ENCODE measurements around the gene QSER1.
"Not testable (repeated sequence)": the region's sequence is repeated elsewhere in the genome, so short reads cannot be mapped to it uniquely, and the experiment has no call there.

The QSER1 gene

DNA sequence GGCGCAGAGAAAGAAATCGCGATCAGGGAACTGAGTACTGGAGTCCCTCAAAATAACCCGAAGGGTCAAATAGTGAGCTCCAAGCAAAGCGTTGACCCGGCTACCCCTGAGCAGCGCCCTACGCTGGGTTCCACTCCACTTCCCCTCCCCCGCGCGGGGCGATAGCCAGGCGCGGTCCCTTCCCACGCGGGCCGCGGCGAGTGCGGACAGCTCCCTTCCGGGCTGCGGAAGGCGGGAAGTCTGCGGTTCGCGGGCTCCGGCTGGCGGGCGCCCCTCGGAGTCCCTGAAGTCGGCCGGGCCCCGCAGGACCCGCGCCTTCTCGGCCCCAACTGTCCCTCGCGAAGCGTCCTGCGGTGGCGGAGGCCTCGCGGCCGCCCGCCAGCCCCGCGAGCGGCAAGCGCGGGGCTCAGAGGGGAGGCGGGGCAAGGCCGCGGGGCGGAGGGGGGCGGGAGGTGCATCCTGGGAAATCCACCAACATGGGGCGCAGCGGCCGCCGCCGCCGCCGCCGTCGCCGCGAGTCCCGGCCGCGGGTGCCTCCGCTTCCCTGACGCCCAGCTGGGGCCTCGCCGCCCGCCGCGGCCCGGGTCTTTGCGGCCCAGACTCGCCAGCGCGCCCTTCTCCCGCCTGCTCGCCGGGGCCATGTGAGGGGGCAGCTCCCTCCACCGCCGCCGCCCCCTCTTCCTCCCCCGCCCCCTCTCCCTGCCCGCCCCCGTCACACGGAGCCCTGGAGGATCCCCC is at the start of gene QSER1:
Gene QSER1, plus strand, starts transcription at position 457 of the 738 bp plus-strand sequence. CDS start 315 bp downstream, outside the sequence.
- FAIRE-seq = no peak

DNA sequence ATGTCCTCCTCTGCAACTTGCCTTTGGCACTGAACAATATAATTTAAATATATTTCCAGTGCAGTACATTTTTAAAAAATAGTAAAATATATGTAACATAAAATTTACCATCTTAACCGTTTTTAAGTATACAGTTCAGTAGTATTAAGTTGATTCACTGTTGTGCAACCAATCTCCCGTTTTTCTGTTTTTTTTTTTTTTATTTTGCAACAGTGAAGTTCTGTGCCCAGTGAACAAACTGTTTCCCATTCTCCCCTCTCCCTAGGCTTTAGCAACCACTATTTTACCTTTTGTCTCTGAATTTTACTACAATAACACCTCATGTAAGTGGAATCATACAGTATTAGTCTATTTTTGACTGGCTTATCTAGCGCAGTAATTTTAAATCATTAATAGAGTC is 49.1 kb upstream of the QSER1 start:
- peak; percentile 51 for FAIRE-seq

DNA sequence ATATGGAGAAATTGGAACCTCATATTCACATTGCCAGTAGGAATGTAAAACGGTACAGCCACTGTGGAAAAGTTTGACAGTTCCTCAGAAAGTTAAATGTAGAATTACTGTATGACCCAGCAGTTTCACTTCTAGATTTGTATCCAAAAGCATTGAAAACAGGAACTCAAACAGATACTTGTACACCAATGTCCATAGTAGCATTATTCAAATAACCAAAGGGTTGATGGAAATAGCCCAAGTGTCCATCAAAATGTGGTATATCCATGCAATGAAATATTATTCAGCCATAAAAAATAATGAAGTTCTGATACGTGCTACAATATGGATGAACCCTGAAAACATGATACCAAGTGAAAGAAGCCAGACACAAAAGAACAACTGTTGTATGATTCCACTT is 45.1 kb upstream of the QSER1 start:
- FAIRE-seq = no peak

DNA sequence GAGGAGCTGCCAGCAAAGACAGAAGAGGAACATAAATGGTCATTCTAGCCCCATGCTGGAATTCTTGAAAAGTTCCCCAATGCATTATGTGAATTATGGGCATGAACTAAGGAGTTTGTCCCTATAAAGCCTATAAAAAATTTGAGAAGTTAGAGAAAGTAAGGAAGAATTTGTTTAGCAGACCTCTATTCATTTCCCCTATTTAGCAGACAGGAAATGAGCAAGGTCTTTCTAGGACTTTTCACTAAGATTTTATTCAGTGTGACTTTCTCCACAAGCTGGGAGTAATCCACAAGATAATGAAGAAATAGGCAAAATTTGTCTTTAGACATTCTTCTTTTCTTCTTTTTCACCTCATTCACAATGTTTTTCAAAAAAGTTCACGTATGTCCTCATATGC is 42.9 kb upstream of the QSER1 start:
- FAIRE-seq = no peak

DNA sequence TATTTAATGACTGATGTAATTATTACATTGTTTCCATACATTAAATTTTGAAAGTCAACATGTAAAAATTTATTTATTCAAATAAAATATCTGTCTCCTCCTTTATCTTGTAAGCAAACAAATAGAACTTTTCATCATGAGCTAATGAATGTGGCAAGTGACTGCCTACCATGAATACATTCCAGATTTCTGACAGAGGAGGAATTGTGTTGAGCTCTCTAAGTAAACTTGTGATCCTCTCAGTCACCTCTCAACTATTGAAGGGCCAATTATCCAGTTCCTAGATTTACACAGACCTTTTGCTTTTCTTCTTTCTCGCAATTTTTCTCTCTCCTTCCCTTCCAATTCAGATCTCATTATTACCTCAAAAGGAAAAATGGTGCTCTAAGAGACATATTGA is 41.4 kb upstream of the QSER1 start:
- no peak for FAIRE-seq

DNA sequence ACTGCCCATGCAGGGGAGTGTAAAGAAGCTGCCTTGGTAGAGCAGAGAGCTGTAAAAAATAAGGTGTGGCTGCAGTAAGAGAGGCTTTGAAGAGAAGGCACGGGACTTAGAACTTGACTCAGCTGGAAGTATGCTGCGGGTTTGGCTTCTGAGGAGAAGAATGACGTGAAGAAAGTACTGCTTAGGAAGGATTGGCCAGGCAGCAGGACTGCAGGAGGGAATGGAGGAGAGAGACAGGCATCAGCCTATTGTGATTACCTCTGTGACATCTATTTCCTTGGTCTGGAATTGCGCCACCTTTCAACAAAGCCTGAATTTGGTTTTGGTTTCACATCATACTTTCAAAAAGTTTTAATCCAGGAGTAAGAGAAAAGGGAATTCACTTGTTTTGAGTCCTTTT is 40.4 kb upstream of the QSER1 start:
- no peak for FAIRE-seq

DNA sequence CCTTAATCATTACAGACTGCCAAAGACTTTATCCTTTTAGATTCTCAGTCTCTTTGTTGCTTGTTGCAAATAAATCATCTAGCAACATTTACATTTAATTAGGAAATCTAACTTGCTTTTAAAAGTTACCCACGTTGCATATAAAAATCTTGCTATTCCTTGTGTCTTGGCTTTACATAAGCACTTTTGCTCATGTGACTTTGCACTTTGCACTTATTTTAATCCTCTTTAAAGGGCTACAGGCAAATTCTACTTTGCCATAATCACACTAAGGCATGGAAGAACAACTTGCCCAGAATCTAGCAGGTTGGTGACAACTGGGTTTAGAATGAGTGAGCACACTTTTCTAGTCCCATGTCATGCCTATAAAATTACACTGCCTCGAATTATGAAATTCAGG is 37.0 kb upstream of the QSER1 start:
- no peak for FAIRE-seq

DNA sequence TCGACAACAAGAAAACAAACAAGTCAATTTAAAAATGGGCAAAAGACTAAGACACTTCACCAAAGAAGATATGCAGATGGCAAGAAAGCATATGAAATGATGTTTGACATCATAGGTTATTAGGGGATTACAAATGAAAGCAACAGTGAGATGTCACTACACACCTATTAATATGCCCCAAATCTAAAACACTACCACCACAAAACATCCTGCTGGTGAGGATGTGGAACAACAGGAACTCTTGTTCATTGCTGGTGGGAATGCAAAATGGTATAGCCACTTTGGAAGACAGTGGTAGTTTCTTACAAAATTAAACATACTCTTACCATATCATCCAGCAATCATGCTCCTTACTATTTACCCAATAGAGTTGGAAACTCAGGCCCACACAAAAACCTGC is 33.9 kb upstream of the QSER1 start:
- peak; percentile 13 for FAIRE-seq

DNA sequence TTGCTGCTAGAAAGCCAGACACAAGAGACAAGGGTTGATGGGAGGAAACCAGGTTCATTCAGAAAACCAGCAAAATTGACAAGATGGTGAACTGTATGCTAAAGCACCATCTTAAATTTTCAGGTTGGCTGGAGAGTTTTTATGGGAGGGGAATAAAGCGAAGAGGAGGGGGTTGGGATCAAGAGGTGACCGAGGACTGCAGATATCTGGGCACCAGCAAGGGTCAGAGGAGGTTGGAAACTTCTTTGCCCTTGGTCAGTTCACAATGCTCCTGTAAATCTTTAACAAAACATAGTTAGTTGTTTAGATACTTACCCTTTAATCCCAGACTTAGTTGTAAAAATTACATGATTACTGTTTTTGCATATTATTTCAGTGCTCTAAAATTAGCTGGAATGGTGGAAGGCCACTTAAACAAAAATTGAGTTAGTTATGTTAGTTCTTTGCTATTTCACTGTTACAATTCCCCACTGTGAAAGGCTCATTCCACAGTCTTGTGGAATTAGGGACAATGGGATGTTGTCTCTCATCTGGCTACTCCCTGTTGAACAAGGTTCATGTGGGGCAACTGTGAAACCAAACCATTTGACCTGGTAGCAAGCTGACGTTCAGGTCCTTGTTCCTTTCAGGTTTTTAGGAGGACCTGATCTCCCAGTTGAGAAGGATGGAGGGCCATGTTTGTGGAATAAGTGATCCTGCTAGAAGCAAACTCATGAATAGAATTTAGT is 30.6 kb upstream of the QSER1 start:
- no peak for FAIRE-seq

DNA sequence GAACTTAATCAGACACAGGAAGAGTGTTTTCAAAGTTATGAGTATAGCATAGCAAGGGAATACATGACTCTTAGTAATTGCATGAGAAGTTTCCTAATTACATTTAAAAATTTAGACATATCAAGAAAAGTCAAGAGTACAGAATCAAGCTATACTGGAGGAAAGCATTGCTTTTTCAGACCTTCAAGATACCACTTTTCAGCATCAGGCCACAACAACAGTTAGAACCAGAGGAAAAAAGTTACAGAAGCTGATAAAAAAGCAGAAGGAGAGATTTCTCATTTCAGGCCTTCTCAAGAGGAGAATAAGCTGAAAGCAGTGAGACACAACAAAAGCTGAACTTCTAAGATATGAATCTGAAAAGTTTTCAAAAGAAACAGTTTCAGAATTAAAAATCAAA is 28.1 kb upstream of the QSER1 start:
- no peak for FAIRE-seq

DNA sequence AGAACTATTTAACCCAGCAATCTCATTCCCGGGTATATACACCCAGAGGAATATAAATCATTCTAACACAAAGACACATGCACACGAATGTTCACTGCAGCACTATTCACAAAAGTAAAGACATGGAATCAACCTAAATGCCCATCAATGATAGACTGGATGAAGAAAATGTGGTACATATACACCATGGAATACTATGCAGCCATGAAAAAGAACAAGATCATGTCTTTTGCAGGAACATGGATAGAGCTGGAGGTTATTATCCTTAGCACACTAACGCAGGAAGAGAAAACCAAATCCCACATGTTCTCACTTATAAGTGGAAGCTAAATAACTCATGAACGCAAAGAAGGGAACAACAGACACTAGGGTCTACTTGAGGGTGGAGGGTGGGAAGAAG is 23.9 kb upstream of the QSER1 start:
- not testable (repeated sequence) for FAIRE-seq

DNA sequence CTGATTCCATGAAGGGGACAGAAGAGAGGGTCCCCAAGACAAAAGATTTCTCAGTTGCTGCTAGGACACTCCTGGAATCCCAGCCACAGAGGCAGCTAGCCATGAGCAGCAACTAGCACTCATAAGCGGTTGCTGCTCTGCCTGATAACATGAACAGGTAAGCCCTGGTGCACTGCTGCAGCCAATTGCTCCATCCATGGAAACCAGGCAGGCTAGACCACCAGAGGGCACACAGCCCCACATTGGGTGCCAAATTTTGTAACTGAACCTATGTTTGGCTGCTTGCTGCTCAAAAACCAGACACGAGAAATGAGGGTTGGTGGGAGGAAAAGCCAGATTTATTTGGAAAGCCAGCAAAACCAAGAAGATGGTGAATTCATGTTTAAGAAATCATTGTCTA is 21.9 kb upstream of the QSER1 start:
- no peak for FAIRE-seq

DNA sequence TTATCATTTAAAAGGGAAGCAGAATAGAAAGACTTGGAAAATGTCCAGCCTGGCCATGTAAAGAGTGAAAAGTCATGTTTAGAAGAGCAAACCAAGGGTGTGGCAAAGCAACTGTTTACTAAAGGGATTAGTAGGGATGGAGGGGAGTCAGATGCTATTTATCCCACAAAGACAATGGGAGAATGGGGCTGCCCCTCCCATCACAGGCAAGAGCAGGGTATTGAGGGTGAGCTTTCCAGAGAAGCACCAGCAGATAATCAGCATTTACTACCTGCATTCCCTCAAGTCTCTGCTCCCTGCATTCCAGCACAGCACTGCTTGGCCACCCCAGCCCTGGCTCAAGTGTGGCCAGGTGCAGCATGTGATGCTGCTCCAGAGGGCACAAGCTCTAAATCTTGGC is 18.5 kb upstream of the QSER1 start:
- FAIRE-seq = no peak

DNA sequence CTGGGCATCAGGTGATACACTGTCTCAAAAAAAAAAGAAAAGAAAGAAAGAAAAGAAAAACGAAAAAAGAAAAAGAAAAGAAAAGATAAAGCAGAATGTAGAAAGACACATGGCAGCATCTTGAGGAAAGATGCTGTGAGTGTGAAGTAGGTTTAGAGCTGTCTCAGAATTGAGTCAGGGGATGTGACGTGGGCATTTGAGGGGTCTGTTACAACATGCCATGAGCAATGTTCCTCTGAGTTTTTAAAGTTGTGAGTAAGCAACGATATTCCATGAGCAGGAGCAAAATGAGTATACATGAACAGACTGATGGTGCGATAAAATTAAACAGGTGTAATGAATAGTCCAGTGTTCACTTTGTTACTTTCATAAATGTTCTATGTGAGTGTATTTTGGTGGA is 11.3 kb upstream of the QSER1 start:
- no peak for FAIRE-seq

DNA sequence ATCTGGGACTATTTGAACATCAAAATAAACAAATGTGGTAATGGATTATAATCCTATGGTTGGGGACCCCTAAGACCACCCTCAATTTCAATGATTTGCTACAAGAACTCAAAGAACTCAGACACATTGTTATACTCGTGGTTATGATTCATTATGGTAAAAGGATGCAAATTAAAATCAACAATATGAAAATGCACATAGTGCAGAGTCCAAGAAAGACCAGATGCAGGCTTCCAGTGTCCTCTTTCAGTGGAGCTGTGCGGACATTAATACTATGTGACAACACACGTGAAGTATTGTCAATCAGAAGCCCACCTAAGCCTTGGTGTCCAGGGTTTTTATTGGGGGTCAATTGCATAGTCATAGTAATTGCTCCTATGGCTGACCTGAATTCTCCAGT is 9.2 kb upstream of the QSER1 start:
- FAIRE-seq = no peak

DNA sequence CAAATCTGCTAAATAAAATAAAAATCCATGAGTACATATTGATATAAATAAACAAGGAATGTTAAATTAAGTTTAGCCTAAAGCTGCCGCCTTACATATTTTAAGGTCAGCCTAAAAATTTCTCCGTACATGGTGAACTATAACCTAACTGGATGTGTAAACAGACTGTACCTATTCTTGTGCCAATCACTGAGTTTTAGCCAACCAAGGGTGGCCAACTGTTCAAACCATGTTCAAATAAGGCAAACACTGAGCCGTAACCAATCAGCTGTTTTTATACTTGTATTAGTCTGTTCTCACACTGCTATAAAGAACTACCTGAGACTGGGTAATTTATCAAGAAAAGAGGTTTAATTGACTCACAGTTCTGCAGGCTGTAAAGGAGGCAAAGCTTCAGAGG is 8.6 kb upstream of the QSER1 start:
- no peak for FAIRE-seq

DNA sequence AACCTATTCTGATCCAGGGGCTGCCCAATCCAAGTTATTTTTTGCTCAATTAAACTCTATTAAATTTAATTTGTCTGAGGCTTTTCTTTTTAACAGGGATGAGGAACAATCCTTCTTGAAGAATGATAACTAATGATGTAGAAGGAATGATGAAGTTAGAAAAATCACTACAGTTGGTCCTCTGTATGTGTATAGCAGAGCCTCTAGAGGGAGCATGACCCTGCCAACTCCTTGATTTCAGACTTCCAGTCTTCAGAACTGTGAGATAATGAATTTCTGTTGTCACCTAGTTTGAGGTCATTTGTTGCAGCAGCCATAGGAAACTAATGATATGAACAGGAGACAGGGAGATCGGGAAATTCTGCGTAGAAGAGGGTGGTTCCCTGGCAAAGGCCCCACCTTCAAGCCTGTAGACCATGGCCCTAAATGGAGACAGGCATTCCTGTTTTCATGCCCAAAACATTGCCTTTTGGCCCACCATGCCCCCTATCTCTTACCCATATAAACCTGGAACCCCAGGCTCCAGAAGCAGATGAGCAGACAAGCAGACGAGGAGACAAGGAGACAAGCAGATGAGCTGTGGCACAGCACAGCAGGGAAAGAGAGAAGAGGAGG is 7.7 kb upstream of the QSER1 start:
- peak; percentile 17 for FAIRE-seq

DNA sequence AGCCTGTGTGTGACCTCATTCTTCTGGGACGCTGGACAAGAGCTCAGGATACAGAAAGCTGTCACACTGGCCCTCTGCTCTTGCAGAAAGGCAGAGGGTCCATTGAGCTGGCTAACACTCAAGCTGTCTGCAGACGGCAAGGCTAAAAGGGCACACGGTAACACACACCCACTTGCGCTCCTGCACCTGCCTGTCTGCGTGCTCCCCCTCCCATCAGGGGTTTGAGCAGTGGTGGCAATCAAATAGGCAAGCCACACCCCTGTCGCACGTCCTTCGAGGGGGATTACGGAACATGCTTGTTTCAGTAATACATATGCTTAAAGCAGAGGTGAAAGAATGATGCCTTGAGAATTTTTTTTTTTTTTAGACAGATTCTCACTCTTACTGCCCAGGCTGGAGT is 7.1 kb upstream of the QSER1 start:
- no peak for FAIRE-seq

DNA sequence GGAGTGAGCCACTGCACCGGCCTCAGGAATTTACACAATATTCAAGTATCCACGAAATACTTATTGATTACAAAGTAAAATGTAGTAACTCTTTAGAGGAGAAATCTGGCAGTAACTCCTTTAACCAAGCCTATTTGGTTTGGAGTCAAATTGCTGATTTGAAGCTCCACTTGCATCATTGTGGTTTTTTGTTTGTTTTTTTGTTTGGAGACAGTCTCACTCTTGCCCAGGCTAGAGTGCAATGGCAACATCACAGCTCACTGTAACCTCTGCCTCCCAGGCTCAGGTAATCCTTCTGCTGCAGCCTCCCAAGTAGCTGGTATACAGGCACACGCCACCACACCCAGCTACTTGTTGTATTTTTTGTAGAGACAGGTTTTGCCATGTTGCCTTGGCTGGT is 6.4 kb upstream of the QSER1 start:
- FAIRE-seq = no peak

DNA sequence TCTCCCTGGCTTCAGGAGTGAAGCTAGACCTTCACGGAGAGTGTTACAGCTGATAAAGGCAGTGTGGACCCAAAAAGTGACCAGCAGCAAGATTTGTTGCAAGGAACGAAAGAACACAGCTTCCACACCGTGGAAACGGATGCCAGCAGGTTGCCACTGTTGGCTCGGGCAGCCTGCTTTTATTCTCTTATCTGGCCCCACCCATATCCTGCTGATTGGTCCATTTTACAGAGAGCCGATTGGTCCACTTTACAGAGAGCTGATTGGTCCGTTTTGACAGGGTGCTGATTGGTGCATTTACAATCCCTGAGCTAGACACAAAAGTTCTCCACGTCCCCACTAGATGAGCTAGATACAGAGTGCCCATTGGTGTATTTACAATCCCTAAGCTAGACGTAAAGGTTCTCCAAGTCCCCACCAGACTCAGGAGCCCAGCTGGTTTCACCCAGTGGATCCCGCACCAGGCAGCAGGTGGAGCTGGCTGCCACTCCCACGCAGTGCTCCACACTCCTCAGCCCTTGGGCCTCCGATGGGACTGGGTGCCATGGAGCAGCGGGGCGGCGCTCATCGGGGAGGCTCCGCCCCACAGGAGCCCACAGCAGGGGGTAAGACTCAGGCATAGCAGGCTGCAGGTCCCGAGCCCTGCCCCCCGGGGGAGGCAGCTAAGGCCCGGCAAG is 4.8 kb upstream of the QSER1 start:
- FAIRE-seq = not testable (repeated sequence)

DNA sequence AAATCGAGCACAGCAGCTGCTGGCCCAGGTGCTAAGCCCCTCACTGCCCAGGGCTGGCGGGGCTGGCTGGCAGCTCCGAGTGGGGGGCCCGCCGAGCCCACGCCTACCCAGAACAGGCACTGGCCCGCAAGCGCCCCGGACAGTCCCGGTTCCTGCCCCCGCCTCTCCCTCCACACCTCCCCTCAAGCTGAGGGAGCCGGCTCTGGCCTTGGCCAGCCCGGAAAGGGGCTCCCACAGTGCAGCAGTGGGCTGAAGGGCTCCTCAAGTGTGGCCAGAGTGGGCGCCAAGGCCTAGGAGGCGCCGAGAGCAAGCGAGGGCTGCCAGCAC is 4.3 kb upstream of the QSER1 start:
- not testable (repeated sequence) for FAIRE-seq

DNA sequence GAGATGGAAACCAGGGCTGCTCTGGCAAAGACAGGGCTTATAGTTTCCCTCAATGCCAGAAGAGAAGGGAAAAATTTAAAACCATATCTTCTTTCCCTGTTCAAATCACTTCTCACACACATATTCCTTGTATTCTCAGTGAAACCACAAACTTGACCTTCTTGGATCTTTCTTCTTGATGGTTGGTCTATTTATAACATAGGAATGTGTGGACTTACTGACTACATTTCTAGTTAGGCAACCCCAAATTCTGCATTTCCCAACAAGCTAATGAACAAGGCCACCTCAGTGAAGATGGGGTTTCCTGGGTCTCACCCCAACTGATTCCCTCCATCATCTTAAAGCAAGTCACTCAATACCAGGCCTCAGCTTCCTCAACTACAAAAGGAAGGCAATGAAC is 3.8 kb upstream of the QSER1 start:
- FAIRE-seq = no peak

DNA sequence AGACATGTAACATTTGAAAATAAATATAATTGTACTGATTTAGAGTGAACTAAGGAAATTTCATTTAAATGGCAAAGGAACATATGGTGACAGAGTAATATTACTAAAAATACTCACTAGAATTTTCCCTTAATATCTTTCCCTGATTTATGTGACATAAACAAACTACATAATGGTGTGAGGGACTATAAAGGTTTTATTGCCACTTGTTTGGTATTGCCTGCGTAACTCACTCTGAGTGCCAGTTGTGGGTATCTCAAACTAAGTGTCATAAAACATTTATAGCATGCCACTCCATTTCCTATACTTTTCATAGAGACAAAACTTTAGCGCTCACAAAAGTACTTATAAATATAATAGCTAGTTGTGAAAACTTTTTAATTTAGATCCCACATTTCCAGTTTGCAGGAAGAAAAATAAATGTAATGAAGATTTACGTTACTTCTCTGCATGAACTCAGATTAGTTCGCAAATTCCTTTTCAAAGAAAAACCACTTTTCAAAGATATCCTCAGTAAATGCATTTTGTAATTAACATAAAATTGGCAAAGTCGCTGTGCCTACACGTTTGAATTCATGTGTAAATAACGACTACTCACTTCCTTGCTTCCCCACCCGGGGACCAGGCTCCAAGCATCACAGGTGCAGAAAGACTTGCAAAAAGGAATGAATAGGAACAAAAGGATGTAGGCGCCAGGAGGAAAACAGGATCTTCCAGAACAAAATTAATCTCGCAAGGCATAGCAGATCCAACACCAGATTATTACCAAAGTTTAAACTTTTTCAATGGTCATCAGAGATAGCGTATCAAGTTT is 1.6 kb upstream of the QSER1 start:
- no peak for FAIRE-seq
